Occipital lobe (tissue), 2 donors: ENCODE results near the gene SKA1. TPM values are rescaled to one million over a fixed set of nuclear protein-coding genes. Genes with fewer than 3 reads are reported as not detected.
A peak's percentile ranks its signal among the peaks of the same experiment; 100 is the strongest.

ENCODE experiments used
- DNase-seq: peaks from one replicate; lab custom pipeline; 2025; lab: John Stamatoyannopoulos, UW
- total RNA-seq: library from RNA; depleted of rRNA; stranded (reverse); fragments of >200 nt; gene quantifications from one replicate; pipeline ENCODE4 v1.2.3, GENCODE V29; 2014

Gene SKA1
- total RNA-seq, result 2.3 TPM

GRCh38 chr18:50374753-50375391, at the start of gene SKA1:
Gene SKA1, plus strand, starts transcription at chr18:50375046. Its CDS starts 785 bp downstream, at chr18:50375831.
- DNase-seq, result peak; percentile 94

- no peak for DNase-seq
Observed at GRCh38 chr18:50327983-50328382, 46.9 kb upstream of the SKA1 start.

- DNase-seq, result no peak
Observed at GRCh38 chr18:50330176-50330575, 44.7 kb upstream of the SKA1 start.

GRCh38 chr18:50331691-50332090, 43.2 kb upstream of the SKA1 start:
- DNase-seq, result no peak

- no peak for DNase-seq
Observed at GRCh38 chr18:50334546-50335152, 40.2 kb upstream of the SKA1 start.

- DNase-seq, result no peak
Observed at GRCh38 chr18:50338122-50338521, 36.7 kb upstream of the SKA1 start.

- DNase-seq, result no peak
Observed at GRCh38 chr18:50338715-50339114, 36.1 kb upstream of the SKA1 start.

GRCh38 chr18:50340078-50340477, 34.8 kb upstream of the SKA1 start:
- DNase-seq, result no peak

- DNase-seq, result no peak
Observed at GRCh38 chr18:50341443-50341842, 33.4 kb upstream of the SKA1 start.

- DNase-seq, result no peak
Observed at GRCh38 chr18:50350699-50351098, 24.1 kb upstream of the SKA1 start.

GRCh38 chr18:50356036-50356945, 18.6 kb upstream of the SKA1 start:
- DNase-seq, result no peak

GRCh38 chr18:50358844-50359243, 16.0 kb upstream of the SKA1 start:
- no peak for DNase-seq

GRCh38 chr18:50359806-50360205, 15.0 kb upstream of the SKA1 start:
- DNase-seq, result no peak

GRCh38 chr18:50360611-50361010, 14.2 kb upstream of the SKA1 start:
- DNase-seq, result no peak

- DNase-seq, result no peak
Observed at GRCh38 chr18:50369672-50370071, 5.2 kb upstream of the SKA1 start.

GRCh38 chr18:50372743-50373142, 2.1 kb upstream of the SKA1 start:
- DNase-seq, result no peak

- no peak for DNase-seq
Observed at GRCh38 chr18:50373561-50374219, 1.2 kb upstream of the SKA1 start.

GRCh38 chr18:50374220-50374752, 560 bp upstream of the SKA1 start:
- no peak for DNase-seq

GRCh38 chr18:50377061-50377798, 2.4 kb downstream of the SKA1 start:
- DNase-seq, result no peak

GRCh38 chr18:50388988-50389387, 14.1 kb downstream of the SKA1 start:
- DNase-seq, result no peak

GRCh38 chr18:50393802-50394201, 19.0 kb downstream of the SKA1 start:
- DNase-seq, result no peak
